GM18951 (cell line): ENCODE measurements around the gene CRYL1.

Source experiments
- POLR2A ChIP-seq: IDR thresholded peaks from 4 replicates; pipeline ENCODE4 v1.6.1; 2011; ENCODE audit warnings: mild to moderate bottlenecking; ENCODE audit not compliant: insufficient read length, insufficient read depth; ENCODE audit errors: extremely low read depth
- in situ Hi-C: fragments of 300-500 bp; cut with MboI; formaldehyde crosslinking; loops from one replicate; pipeline ENCODE4 v1.12.0; 2022; ENCODE audit warnings: low sequenced_read_pairs, mixed read lengths, inconsistent platforms; ENCODE audit not compliant: unreplicated experiment

The CRYL1 gene

GRCh38 chr13:20512042-20512683, 13.5 kb downstream of the CRYL1 start:
- no peak for TF ChIP-seq POLR2A

DNA sequence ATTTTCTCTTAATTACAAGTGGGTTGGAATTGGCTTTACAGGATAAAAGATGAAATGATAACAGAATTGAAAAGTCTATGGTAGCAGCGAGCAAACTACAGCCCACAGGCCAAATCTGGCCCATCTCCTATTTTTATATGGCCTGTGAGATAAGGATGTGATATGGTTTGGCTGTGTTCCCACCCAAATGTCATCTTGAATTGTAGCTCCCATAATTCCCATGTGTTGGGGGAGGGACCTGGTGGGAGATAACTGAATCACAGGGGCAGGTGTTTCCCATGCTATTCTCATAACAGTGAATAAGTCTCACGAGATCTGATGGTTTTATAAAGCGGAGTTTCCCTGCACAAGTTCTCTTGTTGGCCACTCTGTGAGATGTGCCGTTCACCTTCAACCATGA, 19.0 kb downstream of the CRYL1 start:
- TF ChIP-seq POLR2A, result no peak
- in situ Hi-C loops, result no loop called here

More at GRCh38 chr13:20512042-20512683, 13.5 kb downstream of the CRYL1 start:
- in situ Hi-C loops, result no loop called here

- TF ChIP-seq POLR2A, result no peak
- in situ Hi-C loops, result no loop called here
Measured at GRCh38 chr13:20505405-20506366, 20.0 kb downstream of the CRYL1 start.

GRCh38 chr13:20503088-20504083, 22.3 kb downstream of the CRYL1 start:
- no peak for TF ChIP-seq POLR2A
- in situ Hi-C loops, result no loop called here

DNA sequence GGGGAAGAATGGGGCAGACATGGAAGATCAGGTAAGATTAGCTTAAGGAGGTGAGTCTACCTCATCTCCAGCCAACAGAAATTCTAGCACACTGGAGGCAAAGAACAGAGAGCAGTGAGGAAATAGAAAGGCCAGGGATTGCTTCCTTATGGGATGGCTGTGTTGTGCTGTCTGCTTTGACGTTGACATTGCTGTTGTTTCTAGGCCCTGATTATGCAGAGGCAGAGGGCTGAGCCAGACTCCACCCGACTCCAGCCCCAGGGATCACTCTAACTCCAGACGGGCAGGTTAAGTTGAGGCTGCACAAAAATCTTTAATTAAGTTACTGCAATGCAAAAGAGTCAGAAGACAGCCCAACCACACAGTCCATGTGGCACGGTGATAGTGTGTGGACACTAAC, 24.1 kb downstream of the CRYL1 start:
- in situ Hi-C loops, result no loop called here
- no peak for TF ChIP-seq POLR2A

GRCh38 chr13:20501120-20501519, 24.5 kb downstream of the CRYL1 start:
- TF ChIP-seq POLR2A, result no peak
- in situ Hi-C loops, result no loop called here

- in situ Hi-C loops, result loop anchor here (5.0 to 10.0 kb wide), 2 partner anchors 325 to 427 kb away; no protein-coding TSS in a partner anchor
- no peak for TF ChIP-seq POLR2A
Measured at GRCh38 chr13:20499986-20500385, 25.7 kb downstream of the CRYL1 start.

DNA sequence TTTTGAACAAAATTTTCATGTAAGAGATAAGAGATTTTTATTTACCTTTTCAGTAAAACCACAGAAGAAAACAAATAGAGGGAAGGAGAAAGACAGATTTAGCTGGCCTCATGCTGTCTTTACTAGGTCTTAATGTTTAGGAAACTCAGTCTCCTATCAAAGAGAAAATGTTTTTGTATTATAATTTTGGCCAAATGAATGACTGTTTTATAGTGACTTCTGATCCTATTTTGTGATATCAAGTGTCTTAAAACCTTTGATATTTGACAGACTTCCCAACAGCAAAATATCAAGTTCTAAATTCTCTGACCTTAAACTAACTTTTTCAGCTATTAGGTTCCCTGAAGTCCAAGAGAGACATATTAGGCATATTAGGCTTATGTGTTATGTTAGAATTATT, 27.0 kb downstream of the CRYL1 start:
- no peak for TF ChIP-seq POLR2A
- in situ Hi-C loops, result loop anchor here (5.0 to 10.0 kb wide), 2 partner anchors 326 to 429 kb away; no protein-coding TSS in a partner anchor

DNA sequence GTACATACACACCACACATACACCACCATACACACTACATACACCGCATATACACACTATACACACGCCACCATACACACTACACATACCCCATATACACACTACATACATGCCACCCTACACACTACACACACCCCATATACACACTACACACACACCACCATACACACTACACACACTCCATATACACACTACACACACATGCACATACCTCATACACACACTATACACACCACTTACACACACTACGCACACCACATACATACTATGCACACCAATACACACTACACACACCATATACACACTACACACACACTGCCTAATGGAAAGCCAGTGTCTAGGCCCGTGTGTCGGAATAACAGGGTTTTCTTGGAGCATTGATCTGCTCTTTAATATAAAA, 27.5 kb downstream of the CRYL1 start:
- in situ Hi-C loops, result loop anchor here (5.0 to 10.0 kb wide), 2 partner anchors 327 to 429 kb away; no protein-coding TSS in a partner anchor
- TF ChIP-seq POLR2A, result no peak

- in situ Hi-C loops, result loop anchor here (5.0 to 10.0 kb wide), 2 partner anchors 328 to 430 kb away; no protein-coding TSS in a partner anchor
- TF ChIP-seq POLR2A, result no peak
Measured at GRCh38 chr13:20497006-20497775, 28.5 kb downstream of the CRYL1 start.

DNA sequence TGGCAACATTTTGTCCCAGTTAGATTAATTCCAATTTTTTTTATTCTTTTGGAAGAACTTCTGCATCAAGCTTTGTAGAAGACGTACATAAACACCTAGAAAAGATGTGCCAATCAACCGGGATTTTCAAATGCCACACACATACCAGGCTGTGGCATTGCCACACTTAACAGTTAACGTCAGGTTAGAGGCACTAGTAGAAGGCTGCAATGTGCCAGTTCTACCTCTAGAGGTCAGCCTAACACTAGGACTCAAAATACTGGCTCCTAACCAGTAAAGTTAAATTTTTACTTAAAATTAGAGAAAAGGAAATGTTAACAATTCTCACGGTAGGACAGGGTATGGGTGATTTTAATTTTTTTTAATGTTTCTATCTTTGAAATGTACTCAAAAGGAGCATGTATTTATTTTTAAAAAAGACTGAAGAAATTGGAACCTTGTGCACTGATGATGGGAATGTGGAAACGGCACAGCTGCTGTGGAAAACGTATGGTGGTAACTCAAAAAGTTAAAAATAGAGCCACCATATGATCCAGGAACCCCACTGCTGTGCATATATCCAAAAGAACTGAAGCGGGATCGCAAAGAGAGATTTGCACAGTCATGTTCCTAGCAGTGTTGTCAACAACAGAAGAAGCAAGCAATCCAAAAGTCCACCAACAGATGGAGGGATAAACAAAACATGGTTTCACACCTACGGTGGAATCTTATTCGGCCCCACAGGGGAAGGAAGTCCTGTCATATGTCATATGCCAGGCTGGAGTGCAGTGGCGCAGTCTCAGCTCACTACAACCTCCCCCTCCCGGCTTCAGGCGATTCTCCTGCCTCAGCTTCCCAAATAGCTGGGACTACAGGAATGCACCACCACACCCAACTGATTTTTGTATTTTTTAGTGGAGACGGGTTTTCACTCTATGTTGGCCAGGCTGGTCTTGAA, 30.3 kb downstream of the CRYL1 start:
- in situ Hi-C loops, result loop anchor here (5.0 to 10.0 kb wide), 2 partner anchors 329 to 432 kb away; no protein-coding TSS in a partner anchor
- TF ChIP-seq POLR2A, result no peak
